ENCODE data around the gene SLIT1. TPM values are rescaled to one million over a fixed set of nuclear protein-coding genes. Genes with fewer than 3 reads are reported as not detected.

The SLIT1 gene
- polyA plus RNA-seq, 1 donor (not counting 4 experiments of a cell fraction or from before 2014, with no cell fraction given), result 0.01 TPM

- H3K4me3 ChIP-seq (ENCODE audit: control insufficient read depth in 2 of 3, extremely low read depth in 1 of 3, insufficient read depth in 2 of 3, low read depth in 1 of 3, low read length in 3 of 3), result no peak overlapping the region
- H3K9ac ChIP-seq (ENCODE audit: control insufficient read depth, extremely low read depth, insufficient read depth, low read length), result no peak overlapping the region
- H3K27me3 ChIP-seq (ENCODE audit: control insufficient read depth, extremely low read depth, insufficient read depth, low read length), result no peaks in the 10 kb centered on the region
- H3K36me3 ChIP-seq (ENCODE audit: control insufficient read depth in 2 of 2, extremely low read depth in 1 of 2, insufficient read depth in 2 of 2, low read length in 2 of 2), result no peaks in the 10 kb centered on the region
- no peak overlapping the region for H3K4me2 ChIP-seq (ENCODE audit: control insufficient read depth, extremely low read depth, insufficient read depth, low read depth, low read length)
- no peak overlapping the region for H3K27ac ChIP-seq (ENCODE audit: control insufficient read depth, insufficient read depth, low read length)
- H2AFZ ChIP-seq (ENCODE audit: control insufficient read depth, low read length), result no peak overlapping the region
- dilution Hi-C loops (cut with MboI; ENCODE audit: extremely low pct_ligation_motif_present, low sequenced_read_pairs), result no loop called here
- H3K9me1 ChIP-seq (ENCODE audit: control insufficient read depth, extremely low read depth, insufficient read depth, low read length), result no peaks in the 10 kb centered on the region
- no peaks in the 10 kb centered on the region for H3K9me3 ChIP-seq (ENCODE audit: control insufficient read depth, low read depth, low read length)
- TF ChIP-seq EZH2 (IDR thresholded peaks at IDR 0.05; ENCODE audit: low read length) (no peak), CTCF (optimal IDR thresholded peaks at IDR 0.05 in 1 of 3, IDR thresholded peaks at IDR 0.05 in 1 of 3, conservative IDR thresholded peaks at IDR 0.05 in 1 of 3; ENCODE audit: extremely low read depth in 1 of 3, insufficient read depth in 2 of 3, low read length in 3 of 3) (no peak)
- no peaks in the 10 kb centered on the region for H4K20me1 ChIP-seq (ENCODE audit: control insufficient read depth, extremely low read depth, insufficient read depth, low read length)
- H3K4me1 ChIP-seq (ENCODE audit: control insufficient read depth, extremely low read depth, insufficient read depth, low read length), result no peaks in the 10 kb centered on the region
- H3K79me2 ChIP-seq (ENCODE audit: control insufficient read depth, insufficient read depth, low read length), result no peaks in the 10 kb centered on the region
- DNase-seq (ENCODE audit: low read depth, low spot score) (no peak), FAIRE-seq (no peak)
Observed at GRCh38 chr10:96998329-96998888, 187.3 kb downstream of the SLIT1 start.

GRCh38 chr10:96996275-96996965, 189.3 kb downstream of the SLIT1 start:
- H3K4me1 ChIP-seq (ENCODE audit: control insufficient read depth, extremely low read depth, insufficient read depth, low read length), result peaks cover 3% of the 10 kb centered on the region
- H3K27ac ChIP-seq (ENCODE audit: control insufficient read depth, insufficient read depth, low read length), result no peak overlapping the region
- TF ChIP-seq EZH2 (IDR thresholded peaks at IDR 0.05; ENCODE audit: low read length), result no peak
- no peak for TF ChIP-seq CTCF (optimal IDR thresholded peaks at IDR 0.05 in 1 of 3, IDR thresholded peaks at IDR 0.05 in 1 of 3, conservative IDR thresholded peaks at IDR 0.05 in 1 of 3; ENCODE audit: extremely low read depth in 1 of 3, insufficient read depth in 2 of 3, low read length in 3 of 3)
- no peak for FAIRE-seq
- H2AFZ ChIP-seq (ENCODE audit: control insufficient read depth, low read length), result no peak overlapping the region
- DNase-seq (ENCODE audit: low read depth, low spot score), result no peak
- no peak overlapping the region for H3K4me2 ChIP-seq (ENCODE audit: control insufficient read depth, extremely low read depth, insufficient read depth, low read depth, low read length)
- dilution Hi-C loops (cut with MboI; ENCODE audit: extremely low pct_ligation_motif_present, low sequenced_read_pairs), result no loop called here
- no peaks in the 10 kb centered on the region for H3K9me1 ChIP-seq (ENCODE audit: control insufficient read depth, extremely low read depth, insufficient read depth, low read length)
- H3K9ac ChIP-seq (ENCODE audit: control insufficient read depth, extremely low read depth, insufficient read depth, low read length), result no peak overlapping the region
- no peaks in the 10 kb centered on the region for H3K9me3 ChIP-seq (ENCODE audit: control insufficient read depth, low read depth, low read length)
- H3K36me3 ChIP-seq (ENCODE audit: control insufficient read depth in 2 of 2, extremely low read depth in 1 of 2, insufficient read depth in 2 of 2, low read length in 2 of 2), result no peaks in the 10 kb centered on the region
- H3K27me3 ChIP-seq (ENCODE audit: control insufficient read depth, extremely low read depth, insufficient read depth, low read length), result no peaks in the 10 kb centered on the region
- no peaks in the 10 kb centered on the region for H3K79me2 ChIP-seq (ENCODE audit: control insufficient read depth, insufficient read depth, low read length)
- H4K20me1 ChIP-seq (ENCODE audit: control insufficient read depth, extremely low read depth, insufficient read depth, low read length), result no peaks in the 10 kb centered on the region
- H3K4me3 ChIP-seq (ENCODE audit: control insufficient read depth in 2 of 3, extremely low read depth in 1 of 3, insufficient read depth in 2 of 3, low read depth in 1 of 3, low read length in 3 of 3), result no peak overlapping the region

Measured in keratinocyte (primary cell).